Lower leg skin (tissue), 3 donors: ENCODE data around the gene ADCY7.

ENCODE experiments used
- POLR2A ChIP-seq, 2 donors: fragments of 450-650 bp; IDR thresholded peaks; one replicate each; pipeline ENCODE4 v1.6.1; 2016 to 2017; ENCODE audit warnings: antibody characterized with exemption in 2 of 2, mild to moderate bottlenecking in 1 of 2, moderate library complexity in 1 of 2
- TF ChIP-seq, protein P1 (sequence below), 3 donors: fragments of 450-650 bp; IDR thresholded peaks; one replicate each; pipeline ENCODE4 v1.5.1; 2016; ENCODE audit warnings: antibody characterized with exemption in 3 of 3, mild to moderate bottlenecking in 3 of 3, moderate library complexity in 2 of 3

DNA sequence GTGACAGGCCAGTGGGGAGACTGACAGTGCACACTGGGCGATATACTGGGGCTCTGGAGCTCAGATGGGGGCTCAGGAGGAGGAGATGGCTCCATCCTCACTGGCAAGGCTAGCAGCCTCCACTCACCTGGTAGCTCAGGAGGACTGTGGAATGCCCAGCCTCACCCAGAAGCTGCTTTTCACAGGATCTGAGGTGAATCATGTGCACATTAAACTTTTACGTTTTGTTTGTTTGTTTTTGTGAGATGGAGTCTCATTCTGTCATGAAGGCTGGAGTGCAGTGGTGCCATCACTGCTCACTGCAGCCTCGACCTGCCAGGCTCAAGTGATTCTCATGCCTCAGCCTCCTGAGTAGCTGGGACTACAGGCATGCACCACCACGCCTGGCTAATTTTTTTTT, 28.6 kb downstream of the ADCY7 start:
- TF ChIP-seq, protein P1, sequence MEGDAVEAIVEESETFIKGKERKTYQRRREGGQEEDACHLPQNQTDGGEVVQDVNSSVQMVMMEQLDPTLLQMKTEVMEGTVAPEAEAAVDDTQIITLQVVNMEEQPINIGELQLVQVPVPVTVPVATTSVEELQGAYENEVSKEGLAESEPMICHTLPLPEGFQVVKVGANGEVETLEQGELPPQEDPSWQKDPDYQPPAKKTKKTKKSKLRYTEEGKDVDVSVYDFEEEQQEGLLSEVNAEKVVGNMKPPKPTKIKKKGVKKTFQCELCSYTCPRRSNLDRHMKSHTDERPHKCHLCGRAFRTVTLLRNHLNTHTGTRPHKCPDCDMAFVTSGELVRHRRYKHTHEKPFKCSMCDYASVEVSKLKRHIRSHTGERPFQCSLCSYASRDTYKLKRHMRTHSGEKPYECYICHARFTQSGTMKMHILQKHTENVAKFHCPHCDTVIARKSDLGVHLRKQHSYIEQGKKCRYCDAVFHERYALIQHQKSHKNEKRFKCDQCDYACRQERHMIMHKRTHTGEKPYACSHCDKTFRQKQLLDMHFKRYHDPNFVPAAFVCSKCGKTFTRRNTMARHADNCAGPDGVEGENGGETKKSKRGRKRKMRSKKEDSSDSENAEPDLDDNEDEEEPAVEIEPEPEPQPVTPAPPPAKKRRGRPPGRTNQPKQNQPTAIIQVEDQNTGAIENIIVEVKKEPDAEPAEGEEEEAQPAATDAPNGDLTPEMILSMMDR (IDR thresholded peaks at IDR 0.05): no peak
- TF ChIP-seq POLR2A (IDR thresholded peaks at IDR 0.05): no peak
